ENCODE data around the gene RIMS4.

Gene RIMS4

GRCh38 chr20:44739942-44740341 is 70.4 kb downstream of the RIMS4 start:
- DNase-seq: no peak

- DNase-seq: peak; percentile 52
These were observed 71.4 kb downstream of the RIMS4 start for GRCh38 chr20:44738813-44739477.

DNA sequence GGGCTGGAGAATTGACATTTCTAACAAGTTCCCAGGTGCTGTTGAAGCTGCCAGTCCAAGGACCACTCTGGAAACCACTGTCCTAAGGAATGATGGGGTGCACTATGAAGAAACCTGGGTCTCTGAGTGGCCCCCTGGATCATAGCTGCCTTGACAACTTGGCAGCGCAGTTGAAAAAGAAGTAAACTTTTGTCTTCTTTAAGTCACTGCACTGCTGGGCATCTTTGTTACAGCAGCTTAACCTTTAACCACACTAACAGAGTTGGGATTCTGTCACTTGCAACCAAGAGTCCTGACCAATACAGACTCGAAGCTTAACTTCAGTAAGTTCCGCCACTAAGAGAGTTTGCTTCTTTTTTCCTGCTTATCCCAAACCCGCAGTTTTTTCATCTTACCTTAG is 73.2 kb downstream of the RIMS4 start:
- DNase-seq: no peak

DNA sequence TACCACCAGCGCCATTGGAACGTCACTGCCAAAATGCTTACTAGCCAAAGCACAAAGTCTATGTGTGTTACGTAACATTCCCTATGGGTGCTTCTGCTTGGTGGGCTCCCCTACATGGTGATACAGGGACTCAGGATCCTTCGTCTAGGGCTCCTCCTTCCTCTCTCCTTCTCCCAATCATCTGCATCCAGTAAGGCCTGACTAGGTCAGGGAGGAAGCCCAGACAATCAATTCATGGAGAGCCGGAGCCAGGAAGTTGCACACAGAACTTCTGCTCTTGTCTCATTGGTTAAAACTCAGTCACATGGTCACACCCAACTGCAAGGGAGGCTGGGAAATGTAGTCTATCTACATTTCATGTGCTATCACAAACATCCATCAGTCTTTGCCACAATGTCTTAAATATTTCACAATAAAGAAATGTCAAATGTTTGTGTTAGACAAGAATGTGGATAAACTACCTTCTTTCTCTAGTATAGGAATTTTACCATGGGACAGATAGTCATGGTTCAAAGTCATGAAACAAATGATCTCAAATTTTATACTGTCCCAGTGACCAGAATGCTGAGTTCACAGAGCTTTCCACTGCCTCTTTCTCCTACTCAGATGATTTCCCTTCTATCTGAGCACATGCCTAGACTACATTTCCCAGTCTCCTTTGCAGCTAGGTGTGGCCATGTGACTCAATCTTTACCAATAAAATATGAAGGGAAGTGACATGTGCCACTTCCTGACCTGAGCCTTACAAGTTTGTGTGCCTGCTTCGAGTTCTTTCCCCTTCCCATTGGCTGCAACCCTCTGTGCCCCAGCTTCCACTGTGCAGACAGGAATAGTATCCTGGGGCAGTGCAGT is 74.0 kb downstream of the RIMS4 start:
- peak; percentile 85 to 90 for DNase-seq

GRCh38 chr20:44735816-44736169 is 74.6 kb downstream of the RIMS4 start:
- no peak for DNase-seq

- no peak for DNase-seq
These were observed 75.4 kb downstream of the RIMS4 start for GRCh38 chr20:44734938-44735337.

DNA sequence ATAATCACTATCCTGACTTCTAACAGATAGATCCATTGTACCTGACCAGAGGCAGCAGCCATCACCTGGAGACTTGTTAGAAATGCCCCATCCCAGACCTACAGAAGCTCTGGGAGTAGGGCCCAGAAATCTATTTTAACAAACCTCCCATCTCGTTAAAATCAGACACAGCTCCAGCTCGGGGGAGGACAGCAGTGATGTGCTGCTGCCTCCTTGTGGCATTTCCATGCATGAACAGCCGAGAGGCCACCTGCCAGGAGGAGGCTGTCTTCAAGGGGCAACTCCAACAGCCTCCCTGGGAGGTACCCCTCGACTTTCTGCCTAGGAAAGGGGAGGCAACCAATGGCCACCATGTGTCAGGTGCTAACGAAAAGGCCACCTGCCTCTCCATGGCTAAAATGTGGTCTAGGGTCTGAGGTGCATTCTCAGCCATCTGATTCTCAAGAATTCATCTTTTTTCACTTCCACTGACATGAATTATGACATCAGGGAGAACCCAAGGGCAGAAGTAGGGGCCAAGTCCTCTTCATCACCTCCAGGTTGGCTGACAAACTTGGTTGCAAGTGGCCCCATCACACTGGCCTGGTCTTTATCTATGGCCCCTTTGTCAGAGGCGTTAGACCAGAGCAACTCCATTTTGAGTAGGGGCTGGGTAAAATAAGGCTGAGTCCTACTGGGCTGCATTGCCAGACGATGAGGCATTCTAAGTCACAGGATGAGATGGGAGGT is 76.8 kb downstream of the RIMS4 start:
- DNase-seq: peak; percentile 46 to 68

GRCh38 chr20:44732327-44732726 is 78.0 kb downstream of the RIMS4 start:
- DNase-seq: no peak

DNA sequence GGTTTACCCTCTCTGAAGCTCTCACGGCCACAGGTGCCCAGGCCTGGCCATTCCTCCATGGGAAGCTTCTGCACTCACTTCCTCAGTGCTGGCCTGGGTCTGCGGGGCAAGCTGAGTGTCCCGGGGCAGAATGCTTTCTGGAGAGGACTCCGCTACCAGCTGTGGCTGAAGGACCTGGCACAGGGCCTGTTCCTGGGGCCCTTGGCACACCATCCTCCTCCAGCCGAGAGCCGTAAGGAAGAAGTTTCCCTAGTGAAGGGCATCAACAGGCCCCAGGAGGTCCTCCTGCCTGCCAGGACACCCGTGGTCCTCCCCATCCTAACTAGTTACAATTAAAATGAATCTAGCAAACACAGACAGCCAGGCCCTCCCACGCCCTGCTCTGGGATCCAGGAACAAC is 78.7 kb downstream of the RIMS4 start:
- no peak for DNase-seq

DNA sequence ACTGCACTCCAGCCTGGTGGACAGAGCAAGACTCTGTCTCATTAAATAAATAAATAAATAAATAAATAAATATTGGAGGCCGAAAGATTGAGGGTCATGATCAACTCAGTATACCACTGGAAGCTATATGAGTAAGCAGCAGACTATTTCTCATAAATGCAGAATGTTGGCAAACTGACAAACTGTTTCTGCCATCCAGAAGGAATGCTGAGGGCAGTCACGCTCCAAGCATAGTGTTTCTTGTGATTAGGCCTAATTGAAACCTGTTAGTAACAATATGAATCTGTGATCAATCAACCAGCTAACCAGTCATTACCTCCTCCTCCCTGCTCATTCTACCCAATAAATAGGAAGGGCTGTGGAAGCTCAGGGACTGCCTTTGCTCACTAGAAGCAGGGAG is 79.9 kb downstream of the RIMS4 start:
- DNase-seq: no peak

DNA sequence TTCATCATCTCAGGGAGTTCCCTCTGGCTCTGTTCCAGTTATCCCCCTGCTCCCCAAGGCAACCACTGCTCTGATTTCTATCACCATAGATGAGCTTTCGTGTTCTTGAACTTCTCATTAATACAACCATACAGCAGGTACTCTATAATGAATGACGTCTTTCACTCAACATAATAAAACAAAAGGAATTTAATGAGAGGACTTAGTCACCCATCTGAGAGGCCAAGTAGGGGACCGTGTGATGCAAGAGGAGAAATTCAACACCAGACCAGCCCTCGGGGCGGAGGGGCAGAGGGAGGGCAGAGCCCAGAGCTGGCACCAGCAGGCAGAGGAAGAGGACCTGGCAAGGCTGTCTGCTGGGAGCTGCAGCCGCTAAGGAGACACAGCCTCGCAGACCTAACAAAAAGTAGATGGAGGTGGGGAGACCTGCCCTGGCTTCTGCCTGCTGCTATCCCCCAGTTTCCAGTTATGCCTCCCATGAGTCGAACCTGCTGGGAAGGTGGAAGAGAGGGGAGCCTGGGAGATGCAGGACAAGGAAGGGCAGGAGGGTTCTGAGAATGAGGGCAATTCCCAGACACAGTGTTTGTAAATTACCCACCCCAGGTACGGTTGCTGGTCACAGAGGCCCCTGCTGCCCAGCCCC is 81.4 kb downstream of the RIMS4 start:
- DNase-seq: no peak

DNA sequence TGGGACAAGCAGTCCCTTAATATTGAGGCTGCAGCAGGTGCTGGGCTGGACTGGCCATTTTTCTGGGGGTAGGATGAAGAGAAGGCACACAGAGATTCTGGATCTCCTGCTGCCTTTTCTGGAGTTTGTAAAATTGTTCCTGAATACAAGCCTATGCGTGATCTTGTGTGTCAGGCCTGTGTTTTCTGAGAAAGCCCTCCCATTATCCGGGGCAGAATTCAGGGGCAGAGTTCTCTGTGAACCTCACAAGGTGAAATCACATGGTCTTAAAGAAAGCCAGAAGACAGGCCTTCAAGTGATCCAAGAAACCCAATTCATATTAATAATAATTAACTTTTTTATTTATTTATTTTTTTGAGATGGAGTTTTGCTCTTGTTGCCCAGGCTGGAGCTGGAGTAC is 82.7 kb downstream of the RIMS4 start:
- DNase-seq: no peak

- DNase-seq: no peak
These were observed 83.3 kb downstream of the RIMS4 start for GRCh38 chr20:44727039-44727438.

- peak in 1 of 2 donors; percentile 52 for DNase-seq
These were observed 84.5 kb downstream of the RIMS4 start for GRCh38 chr20:44725837-44726236.

DNA sequence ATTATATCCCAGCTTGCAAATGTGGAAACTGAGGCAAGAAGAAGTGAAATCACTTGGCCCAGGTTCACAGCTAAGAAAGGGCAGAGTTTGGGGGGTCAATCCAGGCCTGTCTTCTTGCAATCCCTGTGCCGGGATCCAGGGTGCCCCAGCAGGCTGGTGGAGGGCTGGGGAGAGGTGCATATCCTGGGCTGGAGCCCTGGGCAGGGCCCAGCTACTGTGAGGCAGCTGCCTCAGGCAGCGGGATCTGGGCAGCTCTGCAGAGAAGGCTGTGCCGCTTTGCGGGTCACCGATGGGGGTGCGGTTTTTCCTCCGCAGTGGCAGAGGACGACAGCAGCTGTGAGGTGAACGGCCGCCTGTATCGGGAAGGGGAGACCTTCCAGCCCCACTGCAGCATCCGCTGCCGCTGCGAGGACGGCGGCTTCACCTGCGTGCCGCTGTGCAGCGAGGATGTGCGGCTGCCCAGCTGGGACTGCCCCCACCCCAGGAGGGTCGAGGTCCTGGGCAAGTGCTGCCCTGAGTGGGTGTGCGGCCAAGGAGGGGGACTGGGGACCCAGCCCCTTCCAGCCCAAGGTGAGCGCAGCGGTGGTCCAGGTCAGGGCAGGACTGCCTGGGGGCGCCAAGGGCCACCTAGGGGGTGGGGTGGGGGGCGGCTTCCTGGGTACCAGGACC is 85.8 kb downstream of the RIMS4 start:
- no peak for DNase-seq

GRCh38 chr20:44723798-44724362 is 86.5 kb downstream of the RIMS4 start:
- DNase-seq: no peak

DNA sequence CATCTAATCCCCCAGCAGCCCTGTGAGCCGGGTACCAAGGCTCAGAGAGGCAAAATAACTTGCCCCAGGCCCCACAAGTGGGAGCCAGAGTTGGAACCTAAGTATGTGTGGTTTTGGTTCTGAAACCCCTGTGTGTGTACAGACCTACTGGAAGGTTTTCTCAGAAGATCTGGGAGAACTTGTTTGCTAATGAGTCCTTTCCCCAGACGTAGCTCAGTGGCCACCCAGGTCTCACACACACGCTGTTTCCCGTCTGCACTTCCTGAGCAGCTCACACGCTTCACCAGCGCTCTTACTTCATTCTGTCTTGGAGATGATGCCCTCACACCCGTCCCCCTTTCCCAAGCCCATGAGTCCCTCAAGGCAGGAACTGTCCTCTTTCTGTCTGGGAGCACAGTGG is 87.0 kb downstream of the RIMS4 start:
- DNase-seq: no peak

DNA sequence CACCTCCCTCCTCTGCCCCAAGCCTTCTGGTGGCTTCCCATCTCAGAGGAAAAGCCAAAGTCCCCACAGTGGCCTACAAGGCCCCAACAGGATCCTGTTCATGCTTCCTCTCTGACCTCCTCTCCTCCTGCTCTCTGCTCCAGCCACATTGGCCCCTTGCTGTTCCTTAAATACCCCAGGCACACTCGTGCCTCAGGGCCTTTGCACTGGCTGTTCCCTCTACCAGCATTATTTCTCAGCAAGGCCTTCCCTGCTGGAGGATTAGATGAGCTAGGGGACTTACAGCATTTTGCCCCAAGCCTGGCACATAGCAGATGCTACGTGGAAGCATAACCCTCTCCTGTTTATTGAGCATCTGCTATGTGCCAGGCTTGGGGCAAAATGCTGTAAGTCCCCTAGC is 87.4 kb downstream of the RIMS4 start:
- no peak for DNase-seq

DNA sequence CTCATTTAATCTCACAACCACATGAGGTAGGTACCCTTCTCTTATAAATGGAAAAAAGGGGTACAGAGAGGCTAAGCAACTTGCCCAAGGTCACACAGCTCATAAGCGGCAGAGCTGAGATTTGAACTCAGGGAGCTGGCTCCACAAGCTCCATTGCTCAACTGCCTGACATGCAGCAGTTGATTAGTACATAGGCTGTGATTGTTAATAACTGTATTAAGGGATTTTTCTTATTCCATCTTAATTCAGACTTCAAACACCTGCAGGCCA is 88.6 kb downstream of the RIMS4 start:
- DNase-seq: no peak

DNA sequence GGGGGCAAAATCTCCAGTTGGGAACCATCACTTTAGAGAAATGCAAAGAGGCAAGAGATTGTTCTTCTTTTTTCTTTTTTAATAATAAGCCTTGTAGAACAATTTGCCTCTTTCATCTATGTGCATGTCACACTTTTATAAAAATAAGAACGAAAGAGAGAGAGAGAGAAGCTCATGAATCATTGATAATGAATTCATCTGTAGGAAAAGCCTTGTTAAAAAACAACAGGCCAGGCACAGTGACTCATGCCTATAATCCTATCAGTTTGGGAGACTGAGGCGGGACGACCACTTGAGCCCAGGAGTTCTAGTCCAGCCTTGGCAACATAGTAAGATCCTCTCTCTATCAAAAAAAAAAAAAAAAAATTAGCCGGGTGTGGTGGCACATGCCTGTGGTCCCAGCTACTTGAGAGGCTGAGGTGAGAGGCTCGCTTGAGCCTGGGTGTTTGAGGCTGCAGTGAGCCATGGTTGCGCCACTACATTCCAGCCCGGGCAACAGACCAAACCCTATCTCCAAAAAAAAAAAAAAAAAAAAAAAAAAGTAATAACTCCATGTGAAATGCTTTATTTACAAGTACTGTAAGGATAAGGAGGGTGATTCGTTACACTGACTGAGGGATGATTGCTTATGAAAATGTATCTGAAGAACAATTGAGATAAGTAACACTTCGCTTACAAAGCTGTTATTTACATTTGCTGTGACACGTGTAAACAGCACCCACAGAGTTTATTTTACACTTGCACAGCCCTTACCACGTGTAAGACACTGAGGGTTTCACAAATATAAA is 89.2 kb downstream of the RIMS4 start:
- no peak for DNase-seq

DNA sequence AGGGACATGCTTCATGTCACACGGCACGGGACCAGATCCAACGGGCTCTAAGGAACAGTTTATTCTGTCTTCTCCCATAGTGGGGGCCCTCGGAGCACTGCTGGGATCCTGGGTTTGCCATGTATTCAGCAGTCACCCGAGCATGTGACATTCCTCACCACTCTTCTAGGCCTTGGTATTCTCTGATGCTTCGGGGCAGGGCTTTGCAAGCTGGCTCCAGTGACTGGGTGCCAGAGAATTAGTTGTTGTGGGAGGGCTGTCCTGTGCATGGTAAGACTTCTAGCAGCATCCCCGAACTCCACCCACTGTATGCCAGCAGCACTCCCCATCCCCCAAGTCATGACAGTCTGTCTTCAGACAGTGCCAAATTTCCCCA is 89.7 kb downstream of the RIMS4 start:
- no peak for DNase-seq

- no peak for DNase-seq
These were observed 90.5 kb downstream of the RIMS4 start for GRCh38 chr20:44719841-44720240.
